PC-9 (cell line): ENCODE results near the gene ACOT6. TPM values are rescaled to one million over a fixed set of nuclear protein-coding genes. Genes with fewer than 3 reads are reported as not detected.
"Not testable (repeated sequence)": the region's sequence is repeated elsewhere in the genome, so short reads cannot be mapped to it uniquely, and the experiment has no call there.

ENCODE experiments used
- BruUV-seq: library from RNA; stranded (reverse); fragments of 400-500 nt; replicated peaks from 2 replicates; lab custom pipeline; 2021; lab: Mats Ljungman, UMichigan
- CTCF ChIA-PET: fragments of 300-600 bp; sonication (Branson Sonifier 250); formaldehyde crosslinking; loops from one replicate; lab custom pipeline; 2022; ENCODE audit warnings: antibody characterized with exemption; lab: Charles Lee
- POLR2A ChIA-PET: fragments of 300-600 bp; sonication (Branson Sonifier 250); formaldehyde crosslinking; loops from one replicate; lab custom pipeline; 2022; ENCODE audit warnings: antibody characterized with exemption; ENCODE audit not compliant: unreplicated experiment; lab: Charles Lee
- DNase-seq, 2 experiments: peaks; one replicate each; pipeline versions ENCODE4 v3.0.0 to v3.0.0-alpha.2; 2015 to 2022; ENCODE audit warnings: mixed read lengths in 1 of 2
- H2AFZ ChIP-seq: fragments of 200-600 bp; sonication (generic); 2 replicates; pipeline ENCODE4 v1.8.1; 2017; ENCODE audit warnings: antibody characterized with exemption
- H3F3A ChIP-seq: fragments of 200-600 bp; sonication (generic); 2 replicates; pipeline ENCODE4 v1.8.1; 2017; ENCODE audit warnings: antibody characterized with exemption, mild to moderate bottlenecking, low read depth; ENCODE audit not compliant: insufficient read depth
- H3K27ac ChIP-seq: fragments of 200-600 bp; sonication (generic); 2 replicates; pipeline ENCODE4 v1.6.1; 2016; ENCODE audit warnings: mixed run types
- H3K27me3 ChIP-seq: fragments of 200-600 bp; sonication (generic); 2 replicates; pipeline ENCODE4 v1.6.1; 2016; ENCODE audit warnings: low read depth, mixed run types; ENCODE audit not compliant: insufficient read depth
- H3K36me3 ChIP-seq: fragments of 200-600 bp; sonication (generic); 2 replicates; pipeline ENCODE4 v1.6.1; 2016; ENCODE audit warnings: low read depth, mixed run types
- H3K4me1 ChIP-seq: fragments of 200-600 bp; sonication (generic); replicated peaks from 2 replicates; pipeline ENCODE4 v1.6.1; 2016; ENCODE audit warnings: mixed run types; ENCODE audit not compliant: insufficient read depth
- H3K4me2 ChIP-seq: fragments of 200-600 bp; sonication (generic); 2 replicates; pipeline ENCODE4 v1.6.1; 2017; ENCODE audit warnings: mixed run types
- H3K4me3 ChIP-seq: fragments of 200-600 bp; sonication (generic); 2 replicates; pipeline ENCODE4 v1.6.1; 2016; ENCODE audit warnings: mixed run types
- H3K79me2 ChIP-seq: fragments of 200-600 bp; sonication (generic); 2 replicates; pipeline ENCODE4 v1.6.1; 2017; ENCODE audit warnings: low read depth, mixed run types
- H3K9me2 ChIP-seq: fragments of 200-600 bp; sonication (generic); 2 replicates; pipeline ENCODE4 v1.8.1; 2017; ENCODE audit warnings: mild to moderate bottlenecking; ENCODE audit not compliant: insufficient read depth
- H3K9me3 ChIP-seq: fragments of 200-600 bp; sonication (generic); 2 replicates; pipeline ENCODE4 v1.8.1; 2016; ENCODE audit warnings: low read depth; ENCODE audit not compliant: insufficient read depth
- H4K20me1 ChIP-seq: fragments of 200-600 bp; sonication (generic); 2 replicates; pipeline ENCODE4 v1.8.1; 2017; ENCODE audit not compliant: insufficient read depth
- EZH2 ChIP-seq: fragments of 200-600 bp; sonication (generic); IDR thresholded peaks from 2 replicates; pipeline ENCODE4 v1.8.0; 2017; ENCODE audit warnings: antibody characterized with exemption, low read depth
- intact Hi-C: fragments of 100-400 bp; cut with micrococcal nuclease; formaldehyde crosslinking; loops from one replicate; pipeline ENCODE4 v1.10.0; 2022; ENCODE audit not compliant: unreplicated experiment
- total RNA-seq: library from RNA; stranded (reverse); gene quantifications from 2 replicates; pipeline ENCODE4 v1.2.3, GENCODE V29; 2021
- TF ChIP-seq, protein P1 (sequence below): fragments of 200-600 bp; sonication (generic); conservative IDR thresholded peaks from 2 replicates; pipeline ENCODE4 v1.6.1; 2017; ENCODE audit warnings: mixed run types, antibody characterized with exemption, mild to moderate bottlenecking, moderate library complexity

The ACOT6 gene
- total RNA-seq, 1 experiment from 2014 or later, result not detected

DNA sequence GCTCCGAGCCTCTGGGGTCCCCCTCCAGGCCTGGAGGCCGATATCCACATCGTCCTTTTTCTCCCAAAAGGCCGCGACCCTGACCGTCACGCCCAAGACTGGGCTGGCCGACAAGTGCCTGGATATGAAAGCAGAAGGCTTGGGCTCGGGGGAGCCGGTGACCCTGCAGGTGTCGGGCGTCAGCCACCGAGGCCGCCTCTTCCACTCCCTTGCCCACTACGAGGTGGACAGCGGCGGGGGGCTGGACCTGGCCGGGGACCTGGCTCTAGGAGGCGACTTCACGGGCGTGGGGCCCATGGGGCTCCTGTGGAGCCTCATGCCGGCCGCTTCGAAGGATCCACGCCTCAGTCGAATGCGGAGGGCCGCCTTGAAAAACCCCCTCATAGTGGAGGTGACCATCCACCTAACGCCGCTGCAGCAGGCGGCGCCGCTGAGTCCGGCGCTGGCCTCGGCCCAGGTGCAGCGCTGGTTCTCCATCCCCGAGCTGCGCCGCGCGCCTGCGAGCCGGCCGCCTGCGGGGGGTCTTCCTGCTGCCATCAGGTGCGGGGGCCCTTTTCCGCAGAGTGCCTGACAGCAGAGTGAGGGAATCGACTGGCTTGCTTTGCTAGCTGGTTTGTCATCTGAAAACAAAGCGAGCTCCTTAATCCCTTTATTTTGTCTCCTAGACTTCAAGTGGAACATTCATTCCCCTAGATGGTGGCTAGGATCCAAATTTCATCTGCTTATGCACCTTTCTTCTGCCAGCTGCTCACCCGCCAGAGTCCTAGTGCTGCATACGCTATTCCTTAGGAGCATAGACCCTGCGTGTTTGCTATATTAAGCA lies 21.9 kb downstream of the ACOT6 start:
- Histone ChIP-seq H3F3A (peaks cover 9% of the 10 kb centered on the region), H3K9me3 (no peaks in the 10 kb centered on the region), H3K4me3 (peak overlapping the region; percentile 58), H3K4me2 (peak overlapping the region; percentile 83), H3K27ac (no peak overlapping the region), H3K36me3 (no peaks in the 10 kb centered on the region), H3K4me1 (peaks cover 13% of the 10 kb centered on the region), H2AFZ (peak overlapping the region; percentile 96), H3K79me2 (no peaks in the 10 kb centered on the region), H3K9me2 (no peaks in the 10 kb centered on the region), H3K27me3 (no peaks in the 10 kb centered on the region), H4K20me1 (no peaks in the 10 kb centered on the region)
- no peak for TF ChIP-seq EZH2
- TF ChIP-seq, protein P1, sequence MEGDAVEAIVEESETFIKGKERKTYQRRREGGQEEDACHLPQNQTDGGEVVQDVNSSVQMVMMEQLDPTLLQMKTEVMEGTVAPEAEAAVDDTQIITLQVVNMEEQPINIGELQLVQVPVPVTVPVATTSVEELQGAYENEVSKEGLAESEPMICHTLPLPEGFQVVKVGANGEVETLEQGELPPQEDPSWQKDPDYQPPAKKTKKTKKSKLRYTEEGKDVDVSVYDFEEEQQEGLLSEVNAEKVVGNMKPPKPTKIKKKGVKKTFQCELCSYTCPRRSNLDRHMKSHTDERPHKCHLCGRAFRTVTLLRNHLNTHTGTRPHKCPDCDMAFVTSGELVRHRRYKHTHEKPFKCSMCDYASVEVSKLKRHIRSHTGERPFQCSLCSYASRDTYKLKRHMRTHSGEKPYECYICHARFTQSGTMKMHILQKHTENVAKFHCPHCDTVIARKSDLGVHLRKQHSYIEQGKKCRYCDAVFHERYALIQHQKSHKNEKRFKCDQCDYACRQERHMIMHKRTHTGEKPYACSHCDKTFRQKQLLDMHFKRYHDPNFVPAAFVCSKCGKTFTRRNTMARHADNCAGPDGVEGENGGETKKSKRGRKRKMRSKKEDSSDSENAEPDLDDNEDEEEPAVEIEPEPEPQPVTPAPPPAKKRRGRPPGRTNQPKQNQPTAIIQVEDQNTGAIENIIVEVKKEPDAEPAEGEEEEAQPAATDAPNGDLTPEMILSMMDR, result no peak
- intact Hi-C loops, result loop anchor here (1.0 kb wide), 1 partner anchor 404 kb away; no protein-coding TSS in a partner anchor
- DNase-seq, result peak in 1 of 2 experiments; percentile 56
- ChIA-PET POLR2A (no interaction called here), CTCF (interaction anchor here (0.6 to 1.1 kb wide), 4 partner anchors 10 to 63 kb away, joined by 4 to 8 read pairs (median 5); partner anchors contain the start of gene ACOT6)
- no TSS peak for BruUV-seq

DNA sequence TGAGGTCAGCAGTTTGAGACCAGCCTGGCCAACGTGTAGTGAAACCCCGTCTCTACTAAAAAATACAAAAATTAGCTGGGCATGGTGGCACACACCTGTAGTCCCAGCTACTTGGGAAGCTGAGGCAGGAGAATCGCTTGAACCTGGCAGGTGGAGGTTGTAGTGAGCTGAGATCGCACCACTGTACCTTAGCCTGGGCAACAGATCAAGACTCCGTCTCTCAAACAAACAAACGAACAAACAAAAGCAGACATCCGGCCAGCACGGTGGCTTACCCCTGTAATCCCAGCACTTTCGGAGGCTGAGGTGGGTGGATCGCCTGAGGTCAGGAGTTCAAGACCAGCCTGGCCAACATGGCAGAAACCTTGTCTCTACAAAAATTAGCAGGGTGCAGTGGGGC lies 24.0 kb downstream of the ACOT6 start:
- CTCF ChIA-PET, result interaction anchor here (0.7 kb wide), 1 partner anchor 136 kb away, joined by 4 read pairs; no protein-coding TSS in a partner anchor
- H3K4me1 ChIP-seq, H4K20me1 ChIP-seq, H3K4me3 ChIP-seq, H3K9me2 ChIP-seq, H3K27me3 ChIP-seq, H3K4me2 ChIP-seq, H3K36me3 ChIP-seq, POLR2A ChIA-PET, BruUV-seq, intact Hi-C loops, H3K79me2 ChIP-seq, H2AFZ ChIP-seq, H3K9me3 ChIP-seq, DNase-seq, H3K27ac ChIP-seq, H3F3A ChIP-seq: not testable (repeated sequence)

DNA sequence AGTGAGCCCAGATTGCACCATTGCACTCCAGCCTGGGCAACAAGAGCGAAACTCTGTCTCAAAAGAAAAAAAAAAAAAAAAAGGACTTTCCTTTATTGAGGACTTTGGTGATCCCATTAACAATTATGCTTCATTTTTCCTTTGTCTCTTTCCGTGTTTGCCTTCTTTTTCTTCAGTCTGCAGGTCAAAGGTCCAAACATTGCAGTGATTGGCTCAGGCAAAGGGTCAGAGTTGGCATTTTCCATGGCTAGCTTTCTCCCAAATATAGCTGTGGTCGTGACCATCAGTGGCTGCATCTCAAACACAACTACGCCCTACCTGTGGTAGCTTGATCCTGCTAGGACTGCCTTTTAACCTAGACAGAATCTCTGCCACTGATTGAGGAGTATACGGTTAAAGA lies 25.5 kb downstream of the ACOT6 start:
- Histone ChIP-seq H3K4me1 (peaks cover 9% of the 10 kb centered on the region), H2AFZ (no peak overlapping the region), H4K20me1 (no peaks in the 10 kb centered on the region), H3K79me2 (no peaks in the 10 kb centered on the region), H3F3A (peaks cover 9% of the 10 kb centered on the region), H3K27me3 (no peaks in the 10 kb centered on the region), H3K9me3 (no peaks in the 10 kb centered on the region), H3K4me3 (no peak overlapping the region), H3K27ac (no peak overlapping the region), H3K9me2 (no peaks in the 10 kb centered on the region), H3K36me3 (no peaks in the 10 kb centered on the region), H3K4me2 (no peak overlapping the region)
- ChIA-PET POLR2A (no interaction called here), CTCF (interaction anchor here (0.7 kb wide), 1 partner anchor 199 kb away, joined by 14 read pairs; no protein-coding TSS in a partner anchor)
- intact Hi-C loops, result no loop called here
- TF ChIP-seq, protein P1, result no peak
- no peak for TF ChIP-seq EZH2
- no peak for DNase-seq
- no TSS peak for BruUV-seq
